Kidney (tissue), 14 donors: ENCODE data around the gene NXNL1. TPM values are rescaled to one million over a fixed set of nuclear protein-coding genes. Genes with fewer than 3 reads are reported as not detected.

ENCODE experiments used
- DNase-seq, 5 donors: peaks; one replicate each; pipeline ENCODE4 v3.0.0-alpha.2; 2013 to 2020
- FAIRE-seq: peaks from 2 replicates; lab custom pipeline; 2012; peaks lifted over from hg19 to GRCh38; lab: Jason Lieb, UNC
- H3K27ac ChIP-seq, 2 donors: one replicate each; pipeline ENCODE4 v1.7.0; 2013; ENCODE audit warnings: low read depth in 2 of 2, low read length in 2 of 2, inconsistent platforms in 1 of 2
- H3K27me3 ChIP-seq: one replicate; pipeline ENCODE4 v1.7.1; 2013; ENCODE audit warnings: low read length, inconsistent platforms; ENCODE audit not compliant: control insufficient read depth, insufficient read depth
- H3K36me3 ChIP-seq, 3 donors: one replicate each; pipeline versions ENCODE4 v1.7.0 to v1.7.1; 2013; ENCODE audit warnings: low read length in 3 of 3, control low read depth in 1 of 3, inconsistent platforms in 1 of 3; ENCODE audit not compliant: insufficient read depth in 3 of 3, control insufficient read depth in 2 of 3
- H3K4me1 ChIP-seq, 3 donors: one replicate each; pipeline versions ENCODE4 v1.7.0 to v1.7.1; 2013; ENCODE audit warnings: low read length in 3 of 3, inconsistent platforms in 1 of 3, low read depth in 1 of 3; ENCODE audit not compliant: control insufficient read depth in 2 of 3, insufficient read depth in 2 of 3
- H3K4me3 ChIP-seq, 3 donors: one replicate each; pipeline versions ENCODE4 v1.7.0 to v1.8.1; 2013; ENCODE audit warnings: low read length in 3 of 3, control low read depth in 1 of 3, inconsistent platforms in 1 of 3
- H3K9ac ChIP-seq, 3 donors: one replicate each; pipeline versions ENCODE4 v1.7.0 to v1.7.1; 2013; ENCODE audit warnings: low read length in 3 of 3, control low read depth in 1 of 3, inconsistent platforms in 1 of 3
- H3K9me3 ChIP-seq, 3 donors: one replicate each; pipeline versions ENCODE4 v1.7.0 to v1.7.1; 2013; ENCODE audit warnings: low read length in 3 of 3, control low read depth in 1 of 3, inconsistent platforms in 1 of 3; ENCODE audit not compliant: control insufficient read depth in 2 of 3, insufficient read depth in 1 of 3
- CTCF ChIP-seq: IDR thresholded peaks from 3 replicates; pipeline ENCODE4 v1.5.1; 2012; ENCODE audit warnings: mild to moderate bottlenecking, moderate library complexity, borderline replicate concordance; ENCODE audit not compliant: insufficient read depth; ENCODE audit errors: extremely low read depth
- intact Hi-C: fragments of 100-400 bp; cut with DNase I; formaldehyde crosslinking; loops from one replicate; pipeline ENCODE4 v1.11.1; 2022
- polyA plus RNA-seq: library from polyadenylated mRNA; stranded (reverse); fragments of 350-450 nt; fragmentation: Illumina TruSeq; extraction: RNeasy Lipid Tissue Mini Kit (QIAGEN cat#74804); gene quantifications from one replicate; pipeline ENCODE4 v1.2.3, GENCODE V29; 2014; ENCODE audit warnings: low read depth, low replicate concordance; ENCODE audit not compliant: insufficient read depth
- total RNA-seq: library from RNA; stranded (reverse); fragmentation: NEBNext Ultra II Directional; extraction: Animal tissue kit (Norgen Biotek cat#: 25700); gene quantifications from one replicate; pipeline ENCODE4 v1.2.1, GENCODE V29; 2021
- donor health status: control.
- donor health status: control.
- donor health status: control.
- donor health status: control.
- donor health status: control.
- donor health status: DM: yes; HTN: yes; CAD: no.
- donor health status: Normal renal cell carcinoma (clear cell type).

The NXNL1 gene
- total and polyA plus RNA-seq, 2 donors from 2014 or later: not detected

- H3K27me3 ChIP-seq: no peaks in the 10 kb centered on the region
- intact Hi-C loops: no loop called here
- H3K4me1 ChIP-seq: peaks cover 0 to 7% (median 0%) of the 10 kb centered on the region in 3 donors
- no peak overlapping the region for H3K9ac ChIP-seq
- H3K36me3 ChIP-seq: no peaks in the 10 kb centered on the region
- DNase-seq (no peak), FAIRE-seq (no peak)
- no peaks in the 10 kb centered on the region for H3K9me3 ChIP-seq
- no peak overlapping the region for H3K27ac ChIP-seq
- no peak for TF ChIP-seq CTCF
- H3K4me3 ChIP-seq: no peak overlapping the region
Observed at GRCh38 chr19:17491287-17491686, 30.6 kb upstream of the NXNL1 start.

DNA sequence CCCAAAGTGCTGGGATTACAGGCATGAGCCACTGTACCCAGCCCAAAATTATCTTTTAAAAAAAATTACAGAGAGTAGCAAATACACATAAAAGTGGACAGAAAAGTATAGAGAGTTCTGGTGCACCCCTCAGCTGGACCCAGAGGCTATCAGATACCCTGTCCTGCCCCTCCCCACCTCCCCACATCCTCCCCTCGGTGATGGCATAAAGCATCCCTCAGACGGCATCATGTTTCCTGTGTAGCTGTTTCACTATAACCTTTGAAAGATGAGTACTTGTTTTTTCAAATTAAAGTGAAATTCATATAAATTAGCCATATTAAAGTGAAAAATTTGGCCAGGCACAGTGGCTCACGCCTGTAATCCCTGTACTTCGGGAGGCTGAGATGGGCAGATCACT, 29.7 kb upstream of the NXNL1 start:
- Histone ChIP-seq H3K9me3 (no peaks in the 10 kb centered on the region), H3K27me3 (no peaks in the 10 kb centered on the region), H3K27ac (no peak overlapping the region), H3K9ac (no peak overlapping the region), H3K4me1 (peaks cover 0 to 7% (median 0%) of the 10 kb centered on the region in 3 donors), H3K36me3 (no peaks in the 10 kb centered on the region), H3K4me3 (no peak overlapping the region)
- FAIRE-seq (no peak), DNase-seq (peak in 2 of 5 donors; percentile 39 to 49)
- intact Hi-C loops: no loop called here
- TF ChIP-seq CTCF: no peak

DNA sequence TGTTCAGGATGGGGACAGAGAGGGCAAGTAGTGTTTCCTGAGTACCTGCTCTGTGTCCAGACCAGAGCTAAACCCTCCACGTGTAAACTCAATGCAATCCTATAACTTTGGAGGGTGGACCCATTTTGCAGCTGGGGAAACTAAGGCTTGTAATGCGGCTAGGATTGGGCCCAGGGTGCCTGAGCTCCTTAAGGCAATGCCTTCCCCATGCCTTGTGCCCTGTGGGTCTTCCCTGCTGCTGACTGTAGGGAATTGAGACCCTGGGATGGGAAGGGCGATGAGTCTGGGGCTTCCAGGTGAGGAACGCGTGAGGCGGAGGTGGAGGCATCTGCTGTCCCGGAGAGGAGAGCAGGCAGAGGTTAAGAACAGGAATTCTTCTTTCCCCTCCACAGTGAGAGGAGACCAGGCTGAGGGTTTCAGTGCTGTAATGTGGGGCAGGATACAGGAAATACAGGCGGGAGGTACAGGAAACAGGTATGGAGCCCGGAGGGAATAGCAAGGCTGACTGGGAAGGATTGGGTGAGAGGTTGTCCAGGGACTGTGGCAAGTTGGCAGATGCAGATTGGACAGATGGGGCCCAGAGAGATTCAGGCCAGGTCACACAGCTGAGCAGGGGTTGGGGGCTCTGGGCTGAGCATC, 28.8 kb upstream of the NXNL1 start:
- intact Hi-C loops: no loop called here
- Histone ChIP-seq H3K27me3 (no peaks in the 10 kb centered on the region), H3K9ac (no peak overlapping the region), H3K4me1 (peaks cover 0 to 7% (median 0%) of the 10 kb centered on the region in 3 donors), H3K9me3 (no peaks in the 10 kb centered on the region), H3K27ac (peak overlapping the region in 1 of 2 donors; percentile 37), H3K36me3 (no peaks in the 10 kb centered on the region), H3K4me3 (no peak overlapping the region)
- no peak for FAIRE-seq
- DNase-seq: peak in 1 of 5 donors; percentile 47
- TF ChIP-seq CTCF: no peak
